ENCODE results near the gene GALR2.
"Not testable (repeated sequence)": the region's sequence is repeated elsewhere in the genome, so short reads cannot be mapped to it uniquely, and the experiment has no call there.

Gene GALR2

GRCh38 chr17:76074390-76075363, at the start of gene GALR2:
TSS of gene GALR2 (plus strand) at chr17:76074781. CDS start at chr17:76074884, 103 bp downstream.
- DNase-seq = no peak

- DNase-seq = no peak
These were observed 49.3 kb upstream of the GALR2 start for GRCh38 chr17:76025294-76025693.

GRCh38 chr17:76026714-76027158, 47.8 kb upstream of the GALR2 start:
- DNase-seq = no peak

GRCh38 chr17:76027159-76027839, 47.3 kb upstream of the GALR2 start, which contains the start of gene EVPL:
TSS of gene EVPL (minus strand) at chr17:76027306. CDS start at chr17:76027198, 108 bp downstream.
- DNase-seq = no peak

- DNase-seq = no peak
These were observed 42.4 kb upstream of the GALR2 start for GRCh38 chr17:76032073-76032779.

GRCh38 chr17:76032780-76033108, 41.8 kb upstream of the GALR2 start:
- no peak for DNase-seq

- no peak for DNase-seq
These were observed 41.4 kb upstream of the GALR2 start for GRCh38 chr17:76033139-76033538.

GRCh38 chr17:76034428-76035350, 39.9 kb upstream of the GALR2 start:
- no peak for DNase-seq

GRCh38 chr17:76036497-76037261, 37.9 kb upstream of the GALR2 start:
- DNase-seq = no peak

- no peak for DNase-seq
These were observed 36.5 kb upstream of the GALR2 start for GRCh38 chr17:76038050-76038449.

- DNase-seq = no peak
These were observed 35.5 kb upstream of the GALR2 start for GRCh38 chr17:76039121-76039520.

GRCh38 chr17:76040376-76040775, 34.2 kb upstream of the GALR2 start:
- no peak for DNase-seq

- DNase-seq = not testable (repeated sequence)
These were observed 31.7 kb upstream of the GALR2 start for GRCh38 chr17:76042868-76043267.

GRCh38 chr17:76044475-76045007, 30.0 kb upstream of the GALR2 start:
- not testable (repeated sequence) for DNase-seq

- DNase-seq = no peak
These were observed 28.5 kb upstream of the GALR2 start for GRCh38 chr17:76046064-76046463.

GRCh38 chr17:76048025-76048605, 26.5 kb upstream of the GALR2 start:
- no peak for DNase-seq

GRCh38 chr17:76048711-76049110, 25.9 kb upstream of the GALR2 start:
- no peak for DNase-seq

GRCh38 chr17:76049239-76049638, 25.3 kb upstream of the GALR2 start:
- DNase-seq = no peak

GRCh38 chr17:76049836-76050537, 24.6 kb upstream of the GALR2 start:
- DNase-seq = no peak
